CD4-positive, alpha-beta T cell treated with Interleukin-10 for 1 hour (primary cell): ENCODE measurements around the gene SRD5A1.
"Not testable (repeated sequence)": the region's sequence is repeated elsewhere in the genome, so short reads cannot be mapped to it uniquely, and the experiment has no call there.

Source experiments
- DNase-seq: peaks from one replicate; pipeline ENCODE4 v3.0.0-alpha.2; 2020

SRD5A1 gene

GRCh38 chr5:6649186-6649585 lies 15.9 kb downstream of the SRD5A1 start:
- DNase-seq, result no peak

GRCh38 chr5:6649681-6650080 lies 16.4 kb downstream of the SRD5A1 start:
- DNase-seq, result no peak

GRCh38 chr5:6652025-6652424 lies 18.8 kb downstream of the SRD5A1 start:
- no peak for DNase-seq

GRCh38 chr5:6655432-6655831 lies 22.2 kb downstream of the SRD5A1 start:
- DNase-seq, result no peak

- no peak for DNase-seq
These were observed 23.4 kb downstream of the SRD5A1 start for GRCh38 chr5:6656680-6657079.

GRCh38 chr5:6659941-6660684 lies 26.9 kb downstream of the SRD5A1 start:
- DNase-seq, result no peak

- no peak for DNase-seq
These were observed 27.4 kb downstream of the SRD5A1 start for GRCh38 chr5:6660688-6661087.

- no peak for DNase-seq
These were observed 33.5 kb downstream of the SRD5A1 start for GRCh38 chr5:6666762-6667161.

- DNase-seq, result no peak
These were observed 34.4 kb downstream of the SRD5A1 start for GRCh38 chr5:6667648-6668047.

- not testable (repeated sequence) for DNase-seq
These were observed 35.5 kb downstream of the SRD5A1 start for GRCh38 chr5:6668717-6669116.

- DNase-seq, result no peak
These were observed 39.8 kb downstream of the SRD5A1 start for GRCh38 chr5:6673031-6673430.

GRCh38 chr5:6673963-6674362 lies 40.7 kb downstream of the SRD5A1 start:
- no peak for DNase-seq

GRCh38 chr5:6674421-6674820 lies 41.2 kb downstream of the SRD5A1 start:
- no peak for DNase-seq

- DNase-seq, result no peak
These were observed 41.6 kb downstream of the SRD5A1 start for GRCh38 chr5:6674886-6675285.

GRCh38 chr5:6675784-6676491 lies 42.7 kb downstream of the SRD5A1 start:
- no peak for DNase-seq

GRCh38 chr5:6676702-6677101 lies 43.5 kb downstream of the SRD5A1 start:
- no peak for DNase-seq

- DNase-seq, result no peak
These were observed 45.1 kb downstream of the SRD5A1 start for GRCh38 chr5:6678385-6678784.

- no peak for DNase-seq
These were observed 47.7 kb downstream of the SRD5A1 start for GRCh38 chr5:6680922-6681321.

GRCh38 chr5:6681682-6682081 lies 48.4 kb downstream of the SRD5A1 start:
- DNase-seq, result no peak

GRCh38 chr5:6682239-6682638 lies 49.0 kb downstream of the SRD5A1 start:
- DNase-seq, result no peak

- DNase-seq, result no peak
These were observed 50.0 kb downstream of the SRD5A1 start for GRCh38 chr5:6683241-6683640.

- no peak for DNase-seq
These were observed 50.8 kb downstream of the SRD5A1 start for GRCh38 chr5:6684075-6684474.

- DNase-seq, result no peak
These were observed 53.3 kb downstream of the SRD5A1 start for GRCh38 chr5:6686501-6686900.

GRCh38 chr5:6686915-6687409 lies 53.7 kb downstream of the SRD5A1 start:
- DNase-seq, result no peak
